Measurements from ENCODE around the gene IGSF22.
"Not testable (repeated sequence)": the region's sequence is repeated elsewhere in the genome, so short reads cannot be mapped to it uniquely, and the experiment has no call there.

IGSF22 gene

GRCh38 chr11:18681949-18682348, 44.0 kb downstream of the IGSF22 start:
- DNase-seq, result not testable (repeated sequence)

- DNase-seq, result no peak
Observed at GRCh38 chr11:18677560-18677959, 48.4 kb downstream of the IGSF22 start.

- DNase-seq, result no peak
Observed at GRCh38 chr11:18676803-18677202, 49.2 kb downstream of the IGSF22 start.

GRCh38 chr11:18672209-18672608, 53.8 kb downstream of the IGSF22 start:
- not testable (repeated sequence) for DNase-seq

GRCh38 chr11:18671246-18671645, 54.7 kb downstream of the IGSF22 start:
- no peak for DNase-seq

- no peak for DNase-seq
Observed at GRCh38 chr11:18669711-18670110, 56.3 kb downstream of the IGSF22 start.

GRCh38 chr11:18669219-18669596, 56.8 kb downstream of the IGSF22 start:
- no peak for DNase-seq

- DNase-seq, result no peak
Observed at GRCh38 chr11:18668131-18668530, 57.9 kb downstream of the IGSF22 start.

GRCh38 chr11:18665353-18665872, 60.6 kb downstream of the IGSF22 start:
- not testable (repeated sequence) for DNase-seq

- DNase-seq, result no peak
Observed at GRCh38 chr11:18657673-18658072, 68.3 kb downstream of the IGSF22 start.
